Measurements from ENCODE around the gene ARFGEF2. TPM values are rescaled to one million over a fixed set of nuclear protein-coding genes. Genes with fewer than 3 reads are reported as not detected.

ARFGEF2 gene
- total RNA-seq, 1 experiment from 2014 or later: 22.2 TPM

DNA sequence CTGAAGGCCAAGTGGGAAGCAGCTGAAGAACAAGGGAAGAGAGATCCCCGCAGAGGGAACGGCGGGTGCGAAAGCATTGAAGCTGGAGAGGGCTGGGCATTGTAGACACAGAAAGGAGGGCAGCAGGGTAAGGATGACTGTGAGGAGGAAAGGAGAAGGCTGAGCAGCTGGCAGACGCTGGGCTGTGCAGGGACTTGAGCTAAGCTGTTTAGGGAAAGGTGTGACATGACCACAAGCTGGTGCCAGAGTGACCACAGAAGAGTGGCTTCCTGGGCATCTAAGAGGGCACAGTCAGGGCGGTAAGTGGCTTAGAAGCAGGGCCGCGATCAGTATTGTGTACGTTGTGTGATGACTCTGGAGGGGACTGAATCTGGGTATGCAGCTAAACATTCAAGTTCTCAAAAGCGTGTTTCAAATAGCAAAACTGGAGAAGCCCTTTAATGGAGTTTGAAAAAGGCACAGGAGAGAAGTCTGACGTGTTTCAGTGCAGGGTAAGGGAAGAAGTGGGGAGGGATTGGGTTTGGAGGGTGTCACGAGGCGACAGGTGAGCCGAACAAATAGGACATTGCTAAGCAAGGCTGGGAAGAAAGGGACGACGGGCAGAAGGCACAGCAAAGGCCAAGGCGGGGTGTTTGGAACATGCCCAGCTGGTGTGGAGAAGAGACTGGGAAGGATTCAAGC lies 46.1 kb upstream of the ARFGEF2 start:
- no peak for TF ChIP-seq TCF7L2 (IDR thresholded peaks at IDR 0.05; ENCODE audit: borderline replicate concordance, extremely low read depth, insufficient read depth, insufficient read length)
- H3K79me2 ChIP-seq (ENCODE audit: insufficient read depth, low read length): no peaks in the 10 kb centered on the region
- ChIA-PET POLR2A (no interaction called here), CTCF (interaction anchor here (0.9 kb wide), 1 partner anchor 218 kb away, joined by 4 read pairs; no protein-coding TSS in a partner anchor), RAD21 (ENCODE audit: low non-redundant PET in 1 of 2, low total read pairs in 2 of 2, uncharacterized antibody in 2 of 2, unreplicated experiment in 2 of 2) (no interaction called here)
- no peak overlapping the region for H3K4me2 ChIP-seq (ENCODE audit: low read length)
- no peak overlapping the region for H3K4me3 ChIP-seq (replicated peaks in 1 of 2; ENCODE audit: low read depth in 1 of 2, low read length in 2 of 2)
- no peaks in the 10 kb centered on the region for H3K9me3 ChIP-seq (ENCODE audit: control insufficient read depth in 1 of 2, insufficient read depth in 1 of 2, low read depth in 1 of 2, low read length in 2 of 2)
- ATAC-seq (no peak), DNase-seq (ENCODE audit: low read depth, low spot score) (no peak)
- H3K27me3 ChIP-seq (ENCODE audit: insufficient read depth, low read length): no peaks in the 10 kb centered on the region
- no TSS peak for BruUV-seq (replicated peaks)
- H3K4me1 ChIP-seq (ENCODE audit: control insufficient read depth in 1 of 2, insufficient read depth in 2 of 2, low read length in 2 of 2): peaks cover 0 to 7% of the 10 kb centered on the region in 2 experiments; a peak in 1 of 4 replicates
- no peak overlapping the region for H3K27ac ChIP-seq (ENCODE audit: low read depth, low read length)
- no peaks in the 10 kb centered on the region for H3K9me2 ChIP-seq (ENCODE audit: insufficient read depth)
- no peak overlapping the region for H2AFZ ChIP-seq (ENCODE audit: low read depth, low read length, poor library complexity, severe bottlenecking)
- no peaks in the 10 kb centered on the region for H4K20me1 ChIP-seq (ENCODE audit: insufficient read depth)
- no peaks in the 10 kb centered on the region for H3K36me3 ChIP-seq (ENCODE audit: control insufficient read depth in 1 of 2, insufficient read depth in 2 of 2, low read length in 2 of 2)
- H3K9ac ChIP-seq (ENCODE audit: low read length): no peak overlapping the region
- intact Hi-C loops (cut with micrococcal nuclease): no loop called here

DNA sequence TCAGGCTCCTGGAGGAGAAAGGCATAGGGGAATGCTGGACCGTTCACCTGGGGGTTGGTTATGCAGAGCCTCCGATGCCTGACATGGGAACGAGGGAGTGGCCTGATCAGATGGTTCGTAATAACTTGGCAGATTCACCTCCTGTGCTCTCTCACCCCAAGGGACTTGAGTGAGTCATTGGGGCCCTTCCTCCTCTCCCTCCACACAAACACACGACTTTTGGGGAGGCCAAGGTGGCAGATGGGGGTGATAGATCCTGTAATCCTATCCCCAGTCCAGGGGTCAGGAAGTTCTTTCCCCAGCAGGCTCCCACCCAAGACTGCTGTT lies 45.6 kb upstream of the ARFGEF2 start:
- DNase-seq (ENCODE audit: low read depth, low spot score) (no peak), ATAC-seq (no peak)
- TF ChIP-seq EZH2 (IDR thresholded peaks at IDR 0.05) (no peak), EGR1 (IDR thresholded peaks at IDR 0.05; ENCODE audit: low read depth) (no peak), FOSL1 (IDR thresholded peaks at IDR 0.05; ENCODE audit: low read depth) (no peak), SP1 (IDR thresholded peaks at IDR 0.05; ENCODE audit: low read depth) (no peak), JUND (IDR thresholded peaks at IDR 0.05) (no peak), POLR2AphosphoS5 (IDR thresholded peaks at IDR 0.05; ENCODE audit: low read depth, low read length) (no peak), TCF7L2 (IDR thresholded peaks at IDR 0.05; ENCODE audit: borderline replicate concordance, extremely low read depth, insufficient read depth, insufficient read length) (no peak), CBX3 (IDR thresholded peaks at IDR 0.05; ENCODE audit: low read depth) (no peak)
- no peaks in the 10 kb centered on the region for H3K9me3 ChIP-seq (ENCODE audit: control insufficient read depth in 1 of 2, insufficient read depth in 1 of 2, low read depth in 1 of 2, low read length in 2 of 2)
- no TSS peak for BruUV-seq (replicated peaks)
- no peak overlapping the region for H3K4me2 ChIP-seq (ENCODE audit: low read length)
- H3K27me3 ChIP-seq (ENCODE audit: insufficient read depth, low read length): no peaks in the 10 kb centered on the region
- no peaks in the 10 kb centered on the region for H3K9me2 ChIP-seq (ENCODE audit: insufficient read depth)
- ChIA-PET CTCF (no interaction called here), POLR2A (no interaction called here), RAD21 (ENCODE audit: low non-redundant PET in 1 of 2, low total read pairs in 2 of 2, uncharacterized antibody in 2 of 2, unreplicated experiment in 2 of 2) (no interaction called here)
- H3K4me1 ChIP-seq (ENCODE audit: control insufficient read depth in 1 of 2, insufficient read depth in 2 of 2, low read length in 2 of 2): peaks cover 0 to 7% of the 10 kb centered on the region in 2 experiments; a peak in 1 of 4 replicates
- H2AFZ ChIP-seq (ENCODE audit: low read depth, low read length, poor library complexity, severe bottlenecking): no peak overlapping the region
- H3K79me2 ChIP-seq (ENCODE audit: insufficient read depth, low read length): no peaks in the 10 kb centered on the region
- H3K27ac ChIP-seq (ENCODE audit: low read depth, low read length): no peak overlapping the region
- H3K9ac ChIP-seq (ENCODE audit: low read length): no peak overlapping the region
- intact Hi-C loops (cut with micrococcal nuclease): no loop called here
- H3K4me3 ChIP-seq (replicated peaks in 1 of 2; ENCODE audit: low read depth in 1 of 2, low read length in 2 of 2): no peak overlapping the region
- no peaks in the 10 kb centered on the region for H4K20me1 ChIP-seq (ENCODE audit: insufficient read depth)
- no peaks in the 10 kb centered on the region for H3K36me3 ChIP-seq (ENCODE audit: control insufficient read depth in 1 of 2, insufficient read depth in 2 of 2, low read length in 2 of 2)
